CD4-positive, alpha-beta T cell treated with Interleukin-10 for 1 hour (primary cell): ENCODE data around the gene RPL19.
A peak's percentile ranks its signal among the peaks of the same experiment; 100 is the strongest.
"Not testable (repeated sequence)": the region's sequence is repeated elsewhere in the genome, so short reads cannot be mapped to it uniquely, and the experiment has no call there.

ENCODE experiments used
- DNase-seq: peaks from one replicate; pipeline ENCODE4 v3.0.0-alpha.2; 2020

Gene RPL19

GRCh38 chr17:39225959-39226683, 26.0 kb downstream of the RPL19 start:
- peak; percentile 62 for DNase-seq

DNA sequence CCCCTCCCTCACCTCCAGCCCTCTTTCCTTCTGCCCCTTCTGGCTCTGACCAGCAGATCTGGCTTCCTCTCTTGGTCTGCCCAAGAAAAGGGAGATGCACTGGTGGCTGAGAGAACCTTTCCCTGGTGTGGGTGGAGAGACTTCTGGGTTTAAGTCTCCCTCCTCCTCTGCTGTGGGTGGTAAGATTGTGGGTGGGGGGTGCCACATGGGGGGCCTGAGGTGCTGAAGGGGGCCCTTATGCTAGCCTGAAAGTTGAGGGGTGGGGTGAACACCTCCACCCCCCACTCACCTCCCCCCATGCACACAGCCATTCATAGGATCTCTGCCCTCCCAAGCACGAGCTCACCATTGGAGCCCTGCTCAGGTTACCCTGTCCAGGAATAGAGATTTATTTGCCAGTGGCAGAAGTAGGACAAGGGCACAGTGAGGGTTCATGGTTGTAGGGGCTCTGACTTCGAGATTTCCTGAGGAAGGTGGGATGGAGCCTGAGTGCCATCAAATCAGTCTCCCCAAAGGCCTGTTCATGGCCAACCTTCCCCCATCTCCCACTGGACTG, 27.4 kb downstream of the RPL19 start:
- no peak for DNase-seq

GRCh38 chr17:39229274-39229913, 29.3 kb downstream of the RPL19 start:
- DNase-seq: no peak

DNA sequence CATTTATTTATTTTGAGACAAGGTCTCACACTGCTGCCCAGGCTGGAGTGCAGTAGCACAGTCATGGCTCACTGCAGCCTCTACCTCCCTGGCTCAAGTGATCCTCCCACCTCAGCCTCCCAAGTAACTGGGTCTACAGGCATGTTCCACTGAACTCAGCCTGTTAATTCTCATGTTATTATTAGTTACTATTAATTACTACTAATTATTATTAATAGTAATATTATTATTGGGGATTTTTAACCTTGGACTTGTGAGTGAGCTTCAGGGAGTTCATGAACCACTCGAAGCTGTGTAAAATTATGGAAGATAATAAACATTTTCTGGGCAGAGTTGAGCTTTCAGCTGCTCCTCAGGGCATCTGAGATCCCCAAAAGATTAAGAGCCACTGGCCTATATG, 30.3 kb downstream of the RPL19 start:
- DNase-seq: no peak

- no peak for DNase-seq
Observed at GRCh38 chr17:39231091-39231561, 31.0 kb downstream of the RPL19 start.

- DNase-seq: peak; percentile 67
Observed at GRCh38 chr17:39231591-39232551, 31.8 kb downstream of the RPL19 start.

GRCh38 chr17:39235555-39236449, 35.7 kb downstream of the RPL19 start:
- DNase-seq: peak; percentile 74

- DNase-seq: no peak
Observed at GRCh38 chr17:39236450-39236927, 36.4 kb downstream of the RPL19 start.

- DNase-seq: no peak
Observed at GRCh38 chr17:39236981-39237441, 36.9 kb downstream of the RPL19 start.

GRCh38 chr17:39237586-39237985, 37.5 kb downstream of the RPL19 start:
- no peak for DNase-seq

DNA sequence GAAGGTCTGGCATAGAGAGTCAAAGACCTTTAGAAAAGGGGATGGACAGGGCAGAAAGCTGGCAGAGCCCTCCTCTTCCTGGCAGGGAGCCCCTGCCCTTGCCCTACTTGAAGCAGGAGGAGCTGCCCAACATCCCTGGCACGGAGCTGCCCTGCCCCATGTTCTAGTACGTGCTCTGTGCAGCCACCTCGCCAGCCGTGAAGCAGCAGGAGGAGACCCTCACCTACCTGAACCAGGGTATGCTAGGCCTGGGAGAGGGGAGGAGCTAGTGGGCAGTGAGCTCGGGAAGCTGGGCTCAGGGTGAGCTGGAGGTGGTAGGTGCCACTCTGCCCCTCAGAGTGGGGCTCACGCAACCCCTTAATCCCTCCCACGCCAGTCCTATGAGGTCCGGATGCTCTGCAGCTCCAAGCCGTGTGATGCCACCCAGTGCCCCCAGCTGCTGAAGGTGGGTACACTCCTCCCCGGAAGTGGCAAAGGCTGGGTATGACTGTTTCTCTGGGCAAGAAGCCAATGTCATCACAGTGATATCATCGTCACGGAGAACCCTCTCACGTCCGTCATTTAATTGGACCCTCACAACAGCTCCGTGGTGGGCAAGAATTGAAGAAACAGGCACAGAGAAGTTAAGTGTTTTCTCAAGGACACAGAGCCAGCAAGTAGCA, 38.4 kb downstream of the RPL19 start:
- peak; percentile 90 for DNase-seq

DNA sequence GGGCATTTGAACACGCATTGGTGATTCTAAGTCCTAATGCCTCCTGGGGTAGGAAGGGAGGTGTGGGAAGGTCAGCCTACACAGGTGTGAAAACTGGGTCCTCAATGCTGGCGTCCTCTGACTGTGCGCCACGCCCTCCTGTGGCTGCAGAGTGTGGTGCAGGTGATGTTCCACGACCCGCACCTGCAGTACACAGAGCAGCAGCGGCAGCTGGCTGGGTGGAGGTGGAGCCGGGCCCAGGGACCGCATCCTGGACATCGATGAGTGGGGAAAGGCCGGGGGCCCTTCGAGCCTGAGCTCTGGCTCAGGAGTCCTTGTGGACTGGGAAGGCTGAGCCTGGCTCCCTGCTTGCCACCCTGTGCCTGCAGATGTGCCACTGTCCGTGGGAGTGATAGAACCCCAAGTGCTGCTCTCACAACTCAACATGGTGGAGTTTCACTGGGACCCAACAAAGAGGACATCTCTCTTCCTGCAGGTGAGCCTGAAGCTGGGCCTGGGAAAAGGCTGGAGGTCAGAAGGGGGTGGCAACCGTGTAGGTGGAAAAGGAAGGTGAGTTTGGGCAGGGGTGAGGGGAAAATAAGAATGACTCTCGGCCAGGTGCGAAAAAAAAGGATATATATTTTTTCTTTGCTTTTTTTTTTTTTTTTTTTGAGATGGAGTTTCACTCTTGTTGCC, 39.7 kb downstream of the RPL19 start:
- peak; percentile 80 for DNase-seq

DNA sequence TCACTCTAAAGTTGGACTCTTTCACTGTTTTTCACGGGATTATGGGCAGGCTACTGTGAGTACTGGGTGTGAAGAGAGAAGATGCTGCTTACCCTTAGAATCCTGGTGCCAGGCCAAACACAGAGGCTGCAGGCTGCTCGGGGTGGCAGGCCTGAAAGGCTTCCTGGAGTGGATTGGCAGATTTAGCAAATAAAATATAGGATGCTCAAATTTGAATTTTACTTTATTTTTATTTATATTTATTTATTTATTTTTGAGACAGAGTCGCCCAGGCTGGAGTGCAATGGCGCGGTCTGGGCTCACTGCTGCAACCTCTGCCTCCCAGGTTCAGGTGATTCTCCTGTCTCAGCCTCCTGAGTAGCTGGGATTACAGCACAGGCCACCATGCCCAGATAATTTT, 40.5 kb downstream of the RPL19 start:
- DNase-seq: no peak

- DNase-seq: no peak
Observed at GRCh38 chr17:39243155-39243554, 43.1 kb downstream of the RPL19 start.

GRCh38 chr17:39244016-39244599, 44.0 kb downstream of the RPL19 start:
- no peak for DNase-seq

DNA sequence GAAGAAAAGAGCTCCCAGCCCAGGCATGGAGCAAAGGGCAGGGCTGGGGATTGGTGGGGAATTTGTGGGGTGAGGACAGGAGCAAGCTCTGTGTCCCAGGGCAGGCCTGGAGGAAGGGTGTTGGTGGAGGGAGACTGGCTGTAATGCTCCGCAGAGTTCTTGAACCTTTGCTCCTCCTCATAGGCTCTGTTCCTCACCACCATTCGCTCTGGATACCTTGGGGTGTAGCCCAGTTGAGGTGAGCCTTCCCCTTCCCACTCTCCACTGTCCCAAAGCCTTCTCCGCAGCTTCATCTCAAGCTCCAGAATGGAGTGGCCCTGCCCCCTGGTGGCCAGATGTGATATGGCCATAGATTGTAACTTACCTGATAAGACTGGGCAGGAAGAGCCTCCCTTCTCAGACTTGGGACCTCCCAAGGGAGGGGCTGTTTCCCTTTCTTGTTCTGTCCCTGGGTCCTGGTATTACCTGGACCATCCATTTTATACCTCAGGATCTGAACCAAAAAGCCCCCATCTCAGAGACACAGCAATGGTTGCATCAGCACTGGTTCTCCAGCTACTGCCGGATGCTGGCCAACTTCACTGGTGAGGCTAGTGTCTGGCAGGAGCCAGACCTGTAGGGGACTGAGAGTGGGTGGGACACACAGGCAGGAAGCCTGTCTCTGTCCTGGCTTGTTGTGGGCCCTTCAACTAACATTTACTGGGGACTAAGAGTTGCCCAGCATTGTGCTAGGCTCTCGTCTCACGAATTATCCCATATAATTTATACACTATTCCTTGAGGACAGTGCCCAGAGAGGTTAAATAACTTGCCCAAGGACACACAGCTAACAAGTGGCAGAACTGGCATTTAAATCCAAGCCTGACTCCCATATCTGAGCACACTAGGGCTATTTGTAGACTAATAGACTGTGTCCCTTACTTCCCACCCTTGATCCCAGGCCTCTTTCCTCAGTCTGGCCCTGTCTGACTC, 44.8 kb downstream of the RPL19 start:
- DNase-seq: peak; percentile 86

DNA sequence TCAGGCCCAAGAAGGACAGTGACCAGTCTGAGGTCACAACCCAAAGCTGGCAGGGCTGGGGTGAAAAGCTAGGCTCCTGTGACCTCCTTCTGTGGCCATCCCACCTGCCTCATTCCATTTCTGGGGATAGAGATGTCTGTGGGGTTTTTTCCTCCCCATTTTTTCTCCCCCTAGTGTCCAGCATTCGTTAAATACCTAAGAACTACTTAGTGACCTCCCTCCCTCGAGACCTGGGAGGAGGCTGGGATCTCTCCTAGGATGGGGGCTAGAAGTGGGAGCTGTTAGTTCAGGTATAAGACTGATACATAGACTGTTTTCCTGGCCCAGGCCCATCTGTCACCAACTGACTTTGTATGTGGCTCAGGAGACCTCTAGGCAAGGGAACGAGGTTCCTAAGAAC, 46.2 kb downstream of the RPL19 start:
- no peak for DNase-seq

DNA sequence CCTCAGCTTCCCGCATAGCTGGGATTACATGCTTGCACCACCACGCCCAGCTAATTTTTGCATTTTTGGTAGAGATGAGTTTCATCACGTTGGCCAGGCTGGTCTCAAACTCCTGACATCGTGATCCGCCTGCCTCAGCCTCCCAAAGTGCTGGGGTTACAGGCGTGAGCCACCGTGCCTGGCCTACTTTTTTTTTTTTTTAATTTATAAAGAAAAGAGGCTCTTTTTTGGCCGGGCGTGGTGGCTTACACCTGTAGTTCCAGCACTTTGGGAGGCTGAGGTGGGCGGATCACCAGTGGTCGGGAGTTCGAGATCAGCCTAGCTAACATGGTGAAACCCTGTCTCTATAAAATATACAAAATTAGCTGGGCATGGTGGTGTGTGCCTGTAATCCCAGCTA, 50.0 kb downstream of the RPL19 start:
- not testable (repeated sequence) for DNase-seq

DNA sequence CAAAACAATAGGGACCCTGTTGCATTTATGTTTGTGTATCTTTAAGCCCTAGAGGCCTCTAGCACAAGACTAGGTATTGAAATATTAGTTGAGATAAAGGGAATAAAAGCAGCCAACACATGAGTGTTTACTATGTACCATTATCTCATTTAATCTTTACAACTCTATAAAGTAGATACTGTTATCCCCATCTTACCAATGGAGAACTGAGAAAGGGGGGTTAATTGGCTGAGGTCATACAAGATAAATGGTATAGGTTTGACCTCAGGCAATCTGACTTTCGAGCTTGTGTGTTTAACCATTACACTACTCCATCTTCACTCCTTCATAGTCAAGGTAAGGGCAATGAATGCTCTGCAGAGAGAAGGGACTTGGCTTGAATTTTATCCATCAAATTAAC, 51.9 kb downstream of the RPL19 start:
- no peak for DNase-seq
